ENCODE results near the gene KHK. TPM values are rescaled to one million over a fixed set of nuclear protein-coding genes. Genes with fewer than 3 reads are reported as not detected.

Gene KHK
- total and polyA plus RNA-seq, 4 experiments from 2014 or later = 6.0 to 8.6 (median 7.2) TPM

- DNase-seq = no peak
- intact Hi-C loops (cut with micrococcal nuclease) = loop anchor here (10.0 kb wide), 1 partner anchor 644 kb away; the partner anchor contains the start of gene MRPL33
- Histone ChIP-seq H3K27ac (ENCODE audit: low read depth, low read length) (no peak overlapping the region), H3K9me3 (ENCODE audit: control insufficient read depth in 1 of 2, low read length in 2 of 2) (no peaks in the 10 kb centered on the region), H3K4me3 (ENCODE audit: low read length in 2 of 2) (no peak overlapping the region), H3K4me1 (ENCODE audit: insufficient read depth, low read length) (peaks cover 26% of the 10 kb centered on the region), H3K27me3 (ENCODE audit: insufficient read depth, low read length) (no peaks in the 10 kb centered on the region), H3K36me3 (ENCODE audit: insufficient read depth, low read length) (peaks cover 23% of the 10 kb centered on the region)
- peaks cover 8 to 45% of the 10 kb centered on the region in 2 donors for H3K36me3 Mint-ChIP-seq
- H3K27ac Mint-ChIP-seq = peak overlapping the region in 2 of 7 donors; percentile 41 to 64
- peaks cover 0 to 1% (median 0%) of the 10 kb centered on the region in 8 donors for H3K9me3 Mint-ChIP-seq
- ChIA-PET POLR2A (ENCODE audit: partially characterized antibody) (no interaction called here), CTCF (ENCODE audit: partially characterized antibody) (no interaction called here)
- no peaks in the 10 kb centered on the region for H3K27me3 Mint-ChIP-seq
- no peak overlapping the region for H3K4me3 Mint-ChIP-seq
- H3K4me1 Mint-ChIP-seq = peaks cover 14 to 38% (median 27%) of the 10 kb centered on the region in 4 donors
These were observed 43.8 kb downstream of the KHK start for GRCh38 chr2:27130396-27130795.

- peaks cover 8 to 45% of the 10 kb centered on the region in 2 donors for H3K36me3 Mint-ChIP-seq
- H3K4me3 Mint-ChIP-seq = peak overlapping the region in 3 of 8 donors; percentile 28 to 61 (median 35)
- Histone ChIP-seq H3K36me3 (ENCODE audit: insufficient read depth, low read length) (peaks cover 23% of the 10 kb centered on the region), H3K27me3 (ENCODE audit: insufficient read depth, low read length) (no peaks in the 10 kb centered on the region), H3K4me3 (ENCODE audit: low read length in 2 of 2) (no peak overlapping the region), H3K9me3 (ENCODE audit: control insufficient read depth in 1 of 2, low read length in 2 of 2) (no peaks in the 10 kb centered on the region), H3K4me1 (ENCODE audit: insufficient read depth, low read length) (peaks cover 26% of the 10 kb centered on the region), H3K27ac (ENCODE audit: low read depth, low read length) (no peak overlapping the region)
- peak overlapping the region in 4 of 7 donors; percentile 4 to 66 (median 58) for H3K27ac Mint-ChIP-seq
- DNase-seq = no peak
- H3K27me3 Mint-ChIP-seq = no peaks in the 10 kb centered on the region
- POLR2A ChIA-PET (ENCODE audit: partially characterized antibody) = interaction anchor here (5.8 kb wide), 1 partner anchor 7 kb away, joined by 99 read pairs; the partner anchor contains the start of gene ABHD1
- peaks cover 14 to 38% (median 27%) of the 10 kb centered on the region in 4 donors for H3K4me1 Mint-ChIP-seq
- CTCF ChIA-PET (ENCODE audit: partially characterized antibody) = no interaction called here
- intact Hi-C loops (cut with micrococcal nuclease) = loop anchor here (10.0 kb wide), 1 partner anchor 643 kb away; the partner anchor contains the start of gene MRPL33
- H3K9me3 Mint-ChIP-seq = peaks cover 0 to 1% (median 0%) of the 10 kb centered on the region in 8 donors
These were observed 44.9 kb downstream of the KHK start for GRCh38 chr2:27131429-27131828.

GRCh38 chr2:27133195-27133875, 46.8 kb downstream of the KHK start:
- H3K27ac ChIP-seq (ENCODE audit: low read depth, low read length) = peak overlapping the region; percentile 92
- H3K36me3 ChIP-seq (ENCODE audit: insufficient read depth, low read length) = peaks cover 23% of the 10 kb centered on the region
- Mint-ChIP-seq H3K4me3 (peak overlapping the region; percentile 92 to 99 (median 96)), H3K9me3 (peaks cover 0 to 1% (median 0%) of the 10 kb centered on the region in 8 donors), H3K27me3 (no peaks in the 10 kb centered on the region), H3K36me3 (peaks cover 8 to 45% of the 10 kb centered on the region in 2 donors), H3K27ac (peak overlapping the region; percentile 80 to 91 (median 90)), H3K4me1 (peaks cover 14 to 38% (median 27%) of the 10 kb centered on the region in 4 donors)
- intact Hi-C loops (cut with micrococcal nuclease) = loop anchor here (10.0 kb wide), 1 partner anchor 641 kb away; the partner anchor contains the start of gene MRPL33
- CTCF ChIA-PET (ENCODE audit: partially characterized antibody) = interaction anchor here (1.1 to 3.5 kb wide), 3 partner anchors 10 to 58 kb away, joined by 3 to 26 read pairs (median 4); partner anchors contain the start of genes ABHD1 and KHK
- H3K4me3 ChIP-seq (ENCODE audit: low read length in 2 of 2) = peak overlapping the region; percentile 52 to 89
- no peaks in the 10 kb centered on the region for H3K9me3 ChIP-seq (ENCODE audit: control insufficient read depth in 1 of 2, low read length in 2 of 2)
- peak in 2 of 5 donors; percentile 12 to 13 for DNase-seq
- H3K4me1 ChIP-seq (ENCODE audit: insufficient read depth, low read length) = peaks cover 26% of the 10 kb centered on the region
- POLR2A ChIA-PET (ENCODE audit: partially characterized antibody) = interaction anchor here (0.5 to 5.8 kb wide), 13 partner anchors 9 to 237 kb away, joined by 3 to 99 read pairs (median 5); partner anchors contain the start of genes ABHD1, AGBL5, ATRAID and EIF2B4
- H3K27me3 ChIP-seq (ENCODE audit: insufficient read depth, low read length) = no peaks in the 10 kb centered on the region

GRCh38 chr2:27133905-27134780, 47.6 kb downstream of the KHK start, which contains the start of gene PREB:
Gene PREB, minus strand, starts transcription at chr2:27134636. Its CDS starts 215 bp downstream, at chr2:27134421.
- Histone ChIP-seq H3K4me3 (ENCODE audit: low read length in 2 of 2) (peak within 1 kb of the TSS; percentile 52 to 89), H3K4me1 (ENCODE audit: insufficient read depth, low read length) (peaks cover 26% of the 10 kb centered on the region), H3K36me3 (ENCODE audit: insufficient read depth, low read length) (peaks cover 23% of the 10 kb centered on the region), H3K27ac (ENCODE audit: low read depth, low read length) (peak within 1 kb of the TSS; percentile 92), H3K9me3 (ENCODE audit: control insufficient read depth in 1 of 2, low read length in 2 of 2) (no peaks in the 10 kb centered on the region), H3K27me3 (ENCODE audit: insufficient read depth, low read length) (no peaks in the 10 kb centered on the region)
- DNase-seq = peak; percentile 94 to 98 (median 98)
- Mint-ChIP-seq H3K27me3 (no peaks in the 10 kb centered on the region), H3K9me3 (peaks cover 0 to 1% (median 0%) of the 10 kb centered on the region in 8 donors), H3K27ac (peak within 1 kb of the TSS; percentile 80 to 99 (median 98)), H3K4me1 (peaks cover 12 to 36% (median 26%) of the 10 kb centered on the region in 4 donors), H3K36me3 (peaks cover 8 to 40% of the 10 kb centered on the region in 2 donors), H3K4me3 (peak within 1 kb of the TSS; percentile 92 to 99 (median 96))
- intact Hi-C loops (cut with micrococcal nuclease) = loop anchor here (1.0 to 10.0 kb wide), 6 partner anchors 11 to 641 kb away; partner anchors contain the start of genes ABHD1, ATRAID, EIF2B4 and KHK
- POLR2A ChIA-PET (ENCODE audit: partially characterized antibody) = interaction anchor here (0.8 to 5.8 kb wide), 17 partner anchors 10 to 276 kb away, joined by 3 to 99 read pairs (median 4); partner anchors contain the start of genes ABHD1, AGBL5, ATRAID and EIF2B4
- CTCF ChIA-PET (ENCODE audit: partially characterized antibody) = interaction anchor here (0.8 to 3.5 kb wide), 4 partner anchors 10 to 235 kb away, joined by 3 to 26 read pairs (median 4); partner anchors contain the start of genes ABHD1 and KHK

GRCh38 chr2:27134781-27135477, 48.4 kb downstream of the KHK start:
- H3K4me3 Mint-ChIP-seq = peak overlapping the region; percentile 92 to 99 (median 96)
- H3K4me1 ChIP-seq (ENCODE audit: insufficient read depth, low read length) = peaks cover 26% of the 10 kb centered on the region
- ChIA-PET POLR2A (ENCODE audit: partially characterized antibody) (interaction anchor here (1.0 to 5.8 kb wide), 11 partner anchors 10 to 275 kb away, joined by 3 to 99 read pairs (median 4); partner anchors contain the start of genes ABHD1, AGBL5, MPV17 and OST4), CTCF (ENCODE audit: partially characterized antibody) (interaction anchor here (0.8 to 3.5 kb wide), 2 partner anchors 11 to 234 kb away, joined by 3 to 26 read pairs; partner anchors contain the start of gene ABHD1)
- peak overlapping the region; percentile 92 for H3K27ac ChIP-seq (ENCODE audit: low read depth, low read length)
- H3K4me3 ChIP-seq (ENCODE audit: low read length in 2 of 2) = peak overlapping the region in 1 of 2 donors; percentile 89
- H3K9me3 Mint-ChIP-seq = peaks cover 0 to 1% (median 0%) of the 10 kb centered on the region in 8 donors
- peaks cover 3 to 33% of the 10 kb centered on the region in 2 donors for H3K36me3 Mint-ChIP-seq
- H3K4me1 Mint-ChIP-seq = peaks cover 12 to 36% (median 23%) of the 10 kb centered on the region in 4 donors
- no peak for DNase-seq
- no peaks in the 10 kb centered on the region for H3K9me3 ChIP-seq (ENCODE audit: control insufficient read depth in 1 of 2, low read length in 2 of 2)
- H3K27me3 Mint-ChIP-seq = no peaks in the 10 kb centered on the region
- H3K36me3 ChIP-seq (ENCODE audit: insufficient read depth, low read length) = peaks cover 23% of the 10 kb centered on the region
- H3K27ac Mint-ChIP-seq = peak overlapping the region; percentile 80 to 99 (median 98)
- intact Hi-C loops (cut with micrococcal nuclease) = loop anchor here (1.0 to 10.0 kb wide), 6 partner anchors 12 to 640 kb away; partner anchors contain the start of genes ABHD1, ATRAID, EIF2B4 and KHK
- H3K27me3 ChIP-seq (ENCODE audit: insufficient read depth, low read length) = no peaks in the 10 kb centered on the region

All from CD4-positive, alpha-beta memory T cell (primary cell).